UCSD-AML1 (cell line): Measurements from ENCODE around the gene MRPL48.
A peak's percentile ranks its signal among the peaks of the same experiment; 100 is the strongest.
"Not testable (repeated sequence)": the region's sequence is repeated elsewhere in the genome, so short reads cannot be mapped to it uniquely, and the experiment has no call there.

ENCODE experiments used
- DNase-seq: peaks from one replicate; lab custom pipeline; 2025; ENCODE audit not compliant: unreplicated experiment; lab: John Stamatoyannopoulos, UW

The MRPL48 gene

DNA sequence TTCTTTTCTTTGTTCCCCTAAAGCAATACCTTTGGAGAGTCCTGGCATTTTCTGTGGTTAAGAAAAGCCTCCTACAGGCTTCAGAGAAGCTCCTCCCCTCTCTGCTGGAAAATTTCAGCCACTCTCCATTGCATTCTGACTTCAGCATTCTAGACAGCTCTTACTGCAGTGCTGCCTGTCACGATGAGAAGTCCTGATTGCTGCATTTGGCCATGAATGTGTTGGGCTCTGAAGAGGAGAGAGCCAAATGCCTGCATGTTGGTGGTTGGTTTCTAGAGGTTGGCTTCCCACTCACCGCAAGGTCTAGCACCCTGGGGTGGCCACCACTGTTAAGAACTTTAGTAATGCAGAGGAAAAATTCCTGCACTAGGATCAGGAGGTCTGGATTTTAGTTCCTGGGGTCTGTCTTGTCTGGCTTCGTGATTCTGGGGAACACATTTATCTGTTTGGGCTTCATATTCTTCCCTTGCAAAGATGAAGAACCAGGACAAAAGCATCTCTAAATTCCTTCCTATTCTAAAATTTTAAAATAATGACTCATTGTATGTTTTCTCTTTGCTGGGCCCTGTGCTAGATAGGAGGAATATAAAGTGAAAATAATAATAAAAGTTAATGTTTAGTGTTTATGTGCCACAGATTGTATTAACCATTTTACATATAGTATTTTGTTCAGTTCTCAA is 50.9 kb downstream of the MRPL48 start:
- no peak for DNase-seq

DNA sequence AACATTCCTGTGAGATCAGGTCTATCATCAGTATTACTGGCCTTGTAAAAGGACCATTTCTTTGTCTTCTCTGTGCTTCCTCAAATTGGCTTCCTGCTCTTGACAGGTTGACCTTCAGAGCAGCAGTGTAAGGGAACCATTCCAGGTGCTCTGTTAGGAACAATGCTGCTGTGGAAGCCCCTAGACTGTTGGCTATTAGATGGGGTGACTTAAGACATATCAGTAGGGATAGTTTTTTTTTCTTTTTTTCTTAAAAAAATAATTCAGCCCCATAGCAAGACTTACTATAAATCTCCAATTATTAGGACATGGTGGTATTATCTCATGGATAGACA is 51.4 kb downstream of the MRPL48 start:
- DNase-seq = no peak

DNA sequence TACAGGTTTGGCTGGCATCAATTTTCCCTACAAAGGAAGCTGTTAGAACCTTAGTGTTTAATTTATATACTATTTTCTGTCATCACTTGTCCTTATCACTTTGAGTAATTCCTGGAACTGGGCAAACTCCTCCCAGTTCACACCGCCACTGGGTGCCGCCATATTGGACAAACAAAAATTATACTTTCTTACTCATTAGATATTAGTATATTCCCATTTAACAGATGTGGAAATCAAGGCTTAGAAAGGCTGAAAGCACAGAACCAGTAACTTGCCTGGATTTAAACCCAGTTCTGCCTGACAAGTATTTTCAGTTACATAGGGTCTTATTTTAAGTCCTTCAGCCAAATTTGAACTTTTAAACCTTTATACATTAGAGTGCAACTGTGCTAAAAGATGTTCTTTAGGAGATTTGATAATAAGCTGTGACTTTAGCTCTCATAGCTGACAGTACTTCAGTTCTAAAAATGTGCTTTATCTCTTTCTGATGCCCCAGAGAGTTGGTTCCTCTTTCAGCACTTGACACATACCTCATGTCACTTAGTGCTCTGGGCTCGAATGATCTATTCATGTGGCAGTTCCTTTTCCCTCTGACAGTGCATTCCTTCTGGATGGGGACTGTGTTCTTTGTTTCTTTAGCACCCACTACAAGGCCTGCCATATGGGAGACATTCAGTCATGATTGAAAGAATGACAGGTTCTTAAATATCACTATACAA is 63.5 kb downstream of the MRPL48 start:
- no peak for DNase-seq

DNA sequence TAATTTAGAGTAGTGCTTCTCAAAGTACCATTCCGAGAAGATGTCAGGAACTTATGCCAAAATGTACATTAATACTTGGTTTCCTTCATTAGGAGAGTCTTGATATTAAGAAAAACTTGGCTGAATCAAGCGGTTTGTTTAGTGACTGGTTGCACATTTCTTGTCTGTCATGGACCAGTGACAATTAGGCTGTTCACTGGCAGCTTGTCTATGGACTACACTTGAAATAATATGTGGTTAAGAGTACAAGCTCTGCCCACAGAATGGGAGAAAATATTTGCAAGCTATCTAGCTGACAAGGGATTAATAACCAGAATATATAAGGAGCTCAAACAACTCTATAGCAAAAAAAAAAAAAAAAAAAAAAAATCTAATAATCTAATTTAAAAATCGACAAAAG is 64.4 kb downstream of the MRPL48 start:
- DNase-seq = no peak

DNA sequence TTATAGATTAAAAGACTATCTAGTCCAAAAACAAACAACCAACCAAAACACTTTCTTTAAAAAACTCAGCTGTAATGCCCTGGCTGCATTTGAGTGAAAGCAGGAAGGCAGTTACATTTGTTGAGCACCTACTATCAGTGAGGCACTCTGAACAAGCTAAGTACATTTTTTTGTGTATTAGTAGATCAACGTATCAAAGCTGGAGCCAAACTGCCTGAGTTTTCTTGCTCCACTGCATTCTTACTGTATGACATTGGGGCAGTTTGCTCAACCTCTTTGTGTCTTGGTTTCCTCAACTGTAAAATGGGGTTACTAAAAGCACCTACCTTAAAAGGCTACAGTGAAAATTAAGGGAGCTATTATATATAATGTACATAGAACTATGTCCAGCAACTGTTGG is 67.0 kb downstream of the MRPL48 start:
- DNase-seq = no peak

DNA sequence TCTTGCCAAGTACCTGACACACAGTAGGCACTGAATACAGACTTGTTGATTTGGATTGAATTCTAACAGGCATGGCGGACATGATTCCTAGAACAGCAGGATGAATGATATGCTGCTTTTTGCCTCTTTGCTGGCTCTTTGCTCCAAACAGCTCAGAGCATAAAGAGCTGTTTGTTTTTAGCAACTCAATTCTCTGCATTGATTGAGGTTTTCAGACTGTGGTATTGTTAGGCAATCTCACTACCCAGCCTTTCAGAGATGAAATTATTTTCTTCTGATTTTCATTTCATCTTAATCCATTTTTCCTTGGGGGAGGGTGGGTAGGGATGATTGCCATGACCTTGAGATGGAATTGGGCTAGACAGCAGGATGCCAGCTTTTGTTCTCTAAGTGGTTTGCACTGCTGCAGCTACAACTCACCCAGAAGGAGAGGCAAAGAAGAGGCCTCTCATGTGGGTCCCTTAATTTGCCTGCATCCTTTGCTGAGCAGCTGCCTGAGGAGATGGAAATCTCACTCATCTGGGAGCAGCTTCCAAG is 68.4 kb downstream of the MRPL48 start:
- DNase-seq = no peak

DNA sequence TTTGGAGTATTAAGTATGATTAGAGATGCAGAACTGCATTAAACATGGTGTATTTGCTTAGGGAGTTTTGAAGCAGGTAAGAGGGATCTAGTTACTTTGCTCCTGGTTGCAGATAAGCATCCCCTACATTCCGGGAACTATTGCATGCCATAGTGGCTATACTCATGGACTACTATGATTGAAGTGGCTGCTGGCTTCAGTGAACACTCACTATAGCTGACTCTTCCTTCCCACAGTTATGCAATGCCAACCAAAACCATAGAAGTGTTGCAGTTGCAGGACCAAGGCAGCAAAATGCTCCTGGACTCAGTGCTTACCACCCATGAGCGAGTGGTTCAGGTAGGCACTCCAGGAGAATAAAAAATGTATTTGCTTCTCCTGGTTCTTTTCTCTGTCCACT is 72.0 kb downstream of the MRPL48 start:
- DNase-seq = no peak

DNA sequence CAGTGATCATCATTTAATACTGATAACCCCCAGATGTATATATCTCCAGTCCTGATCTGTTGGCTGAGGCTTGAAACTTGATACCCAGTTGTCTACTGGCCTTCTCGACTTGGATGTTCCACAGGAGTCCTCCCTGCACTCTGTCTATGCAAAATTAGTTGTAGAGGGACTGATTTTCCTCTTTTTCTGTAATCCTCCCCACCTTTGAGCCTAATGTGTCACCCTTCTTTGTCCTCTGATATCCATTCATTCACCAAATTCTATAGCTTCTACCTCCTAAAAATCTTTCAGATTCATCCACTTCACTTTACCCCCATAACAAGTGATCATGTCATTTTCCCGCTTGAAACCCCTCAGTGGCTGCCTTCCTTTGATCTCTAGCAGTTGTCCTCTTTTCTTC is 72.5 kb downstream of the MRPL48 start:
- no peak for DNase-seq

DNA sequence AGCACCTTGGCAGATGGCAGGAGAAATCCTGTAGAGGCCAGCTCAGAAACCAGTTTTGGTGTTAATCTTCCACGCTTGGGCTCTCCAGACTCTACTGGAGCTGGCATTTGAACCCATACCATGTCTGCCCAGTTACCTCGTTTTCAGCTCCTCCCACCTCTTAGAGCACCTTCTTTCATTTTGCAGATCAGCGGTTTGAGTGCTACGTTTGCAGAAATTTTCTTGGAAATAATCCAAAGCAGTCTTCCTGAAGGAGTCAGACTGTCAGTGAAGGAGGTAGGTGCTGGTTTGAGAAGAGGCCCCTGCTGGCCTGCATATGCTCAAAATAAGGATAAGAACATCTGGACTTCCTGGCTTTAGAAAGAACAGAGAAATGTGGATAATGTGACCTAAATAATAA is 75.3 kb downstream of the MRPL48 start:
- no peak for DNase-seq

DNA sequence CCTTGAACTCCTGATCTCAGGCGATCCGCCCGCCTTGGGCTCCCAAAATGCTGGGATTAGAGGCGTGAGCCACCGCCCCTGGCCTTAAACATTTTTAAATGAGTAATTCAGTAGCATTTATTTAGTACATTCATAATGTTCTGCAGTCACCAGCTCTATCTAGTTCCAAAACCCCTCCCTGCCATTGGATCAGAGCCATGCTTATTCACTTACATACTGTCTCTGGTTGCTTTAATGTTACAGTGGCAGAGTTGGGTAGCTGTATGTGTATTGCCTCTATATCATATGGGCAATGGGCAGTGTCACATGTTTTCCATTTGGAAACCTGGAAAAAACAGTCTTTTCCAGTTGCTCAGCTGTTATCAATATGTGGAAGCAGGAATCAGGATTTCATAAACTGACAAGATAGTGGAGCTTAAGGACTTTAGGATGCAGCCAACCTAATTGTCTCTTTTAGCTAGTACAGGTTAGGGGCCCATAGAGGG is 78.5 kb downstream of the MRPL48 start:
- no peak for DNase-seq

DNA sequence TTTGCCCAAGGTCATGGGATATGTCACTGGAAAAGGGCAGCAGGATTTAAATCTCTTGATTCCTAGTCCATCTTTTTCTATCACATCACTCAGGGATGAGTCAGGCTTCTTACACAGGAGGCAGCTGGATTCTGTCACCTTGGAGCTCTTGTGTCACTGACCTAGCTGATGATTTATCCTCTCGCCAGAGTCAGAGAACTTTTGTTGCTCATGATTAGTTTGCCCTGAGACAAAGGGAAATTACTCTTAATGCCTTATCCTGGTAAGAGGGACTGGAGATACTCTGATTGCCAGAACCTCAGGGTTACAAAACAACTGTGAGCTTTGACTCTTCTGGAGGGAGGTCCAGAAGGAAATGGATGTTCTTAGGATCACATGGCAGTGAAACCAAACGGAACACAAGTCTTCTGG is 78.9 kb downstream of the MRPL48 start:
- no peak for DNase-seq

DNA sequence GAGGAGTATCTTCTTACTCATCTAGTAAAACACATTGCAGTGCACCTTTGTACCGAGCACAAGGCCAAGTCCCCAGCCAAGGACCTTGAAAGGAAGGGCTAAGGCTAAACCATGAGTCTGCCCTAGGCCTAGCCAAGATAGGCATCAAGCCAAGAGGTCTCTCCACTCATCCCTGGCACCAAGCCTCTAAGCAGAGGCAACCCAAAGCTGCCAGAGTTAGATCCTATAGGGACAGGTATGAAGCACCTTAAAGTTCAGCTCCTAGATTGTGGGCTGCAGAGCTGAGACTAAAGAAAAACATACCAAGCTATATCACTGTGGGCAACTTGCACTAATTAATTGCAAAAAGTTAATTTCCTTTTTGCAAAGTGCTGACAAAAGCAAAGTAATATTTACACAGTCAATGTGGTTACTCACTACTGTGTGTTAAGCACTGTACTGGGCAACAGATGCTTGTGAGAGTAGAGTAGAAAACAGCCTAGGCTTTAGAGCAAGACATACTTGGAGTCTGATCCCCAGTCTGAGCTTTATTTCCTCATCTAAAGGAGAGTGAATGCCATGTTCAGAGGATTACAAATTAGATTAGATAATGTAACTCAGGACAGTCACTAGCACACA is 81.8 kb downstream of the MRPL48 start:
- no peak for DNase-seq

DNA sequence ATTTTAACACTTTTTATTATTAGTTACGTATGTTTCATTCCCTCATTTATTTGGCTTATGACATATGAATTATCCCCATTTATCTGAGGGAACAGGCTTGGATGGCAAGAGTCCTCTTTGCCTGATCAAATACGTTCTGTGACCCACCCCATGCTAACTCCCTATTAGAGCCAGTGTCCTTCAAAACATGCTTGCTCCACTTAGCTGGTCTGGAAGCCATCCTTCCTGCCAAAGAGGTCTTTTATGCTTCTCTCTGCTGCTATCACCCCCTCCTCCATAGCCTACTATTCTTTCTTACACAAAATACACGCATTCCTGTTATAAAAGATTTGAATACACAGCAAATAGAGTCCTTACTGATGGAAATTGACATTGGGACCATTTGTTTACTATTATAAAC is 82.6 kb downstream of the MRPL48 start:
- no peak for DNase-seq

DNA sequence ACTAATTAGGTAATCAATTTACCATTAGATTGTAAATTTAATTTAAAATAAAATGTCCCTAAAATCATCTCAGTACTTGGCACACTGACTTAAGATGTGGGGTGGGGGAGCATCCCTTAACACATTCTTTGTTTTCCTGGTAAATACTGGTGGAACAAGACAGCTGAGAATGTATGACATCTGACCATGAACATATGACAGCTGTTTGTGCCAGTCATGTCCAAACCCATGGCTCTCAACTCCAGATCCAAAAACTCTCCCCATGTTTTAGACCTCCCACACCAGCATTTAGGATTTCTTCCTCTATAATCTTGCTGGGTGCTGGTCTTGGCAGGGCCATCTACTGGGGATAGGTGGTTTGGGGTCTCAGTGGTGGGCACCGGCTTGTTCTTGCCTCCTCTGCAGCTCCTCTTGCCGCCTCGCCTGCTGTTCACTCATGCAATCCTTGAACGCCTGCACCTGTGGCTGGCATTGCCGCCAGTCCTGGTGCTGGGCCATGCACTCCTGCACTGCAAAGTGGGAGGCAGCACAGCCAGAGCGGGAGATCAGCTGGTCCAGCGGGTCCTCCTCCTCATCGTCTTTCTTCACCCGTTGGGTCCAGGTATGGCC is 85.2 kb downstream of the MRPL48 start:
- DNase-seq = no peak

DNA sequence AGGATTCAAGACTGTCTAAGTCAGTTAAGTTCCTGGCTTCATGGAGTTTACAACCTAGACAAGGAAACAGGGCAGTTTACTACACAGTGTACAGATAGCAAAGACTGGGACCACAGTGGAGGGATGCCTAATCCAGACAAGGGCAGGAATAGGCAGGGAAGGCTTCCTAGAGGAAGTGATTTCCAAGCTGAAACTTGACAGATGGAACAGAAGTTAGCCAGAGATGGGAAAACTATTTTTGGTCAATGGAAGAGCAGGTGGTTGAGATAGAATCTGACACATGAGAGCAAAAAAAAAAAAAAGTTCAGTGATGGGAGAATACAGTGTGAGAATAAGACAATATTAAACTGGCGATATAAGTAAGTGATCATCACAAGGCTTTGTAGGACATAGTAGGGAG is 87.7 kb downstream of the MRPL48 start:
- DNase-seq = no peak

DNA sequence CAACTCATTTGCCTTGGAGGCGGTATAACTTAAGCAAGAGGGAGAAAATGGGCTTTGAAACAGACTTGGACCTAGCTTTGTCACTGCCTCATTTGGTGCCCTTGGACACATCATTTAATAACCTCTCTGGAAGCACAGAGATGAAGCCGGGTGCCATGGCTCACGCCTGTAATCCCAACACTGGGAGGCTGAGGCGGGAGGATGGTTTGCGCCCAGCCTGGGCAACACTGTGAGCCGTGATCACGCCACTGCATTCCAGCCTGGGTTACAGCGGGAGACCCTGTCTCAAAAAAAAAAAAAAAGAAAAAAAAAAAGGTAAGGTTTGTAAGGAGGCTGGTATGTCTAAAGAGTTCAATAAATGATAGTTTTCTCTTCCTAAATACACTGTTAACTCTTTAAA is 88.2 kb downstream of the MRPL48 start:
- DNase-seq = no peak

DNA sequence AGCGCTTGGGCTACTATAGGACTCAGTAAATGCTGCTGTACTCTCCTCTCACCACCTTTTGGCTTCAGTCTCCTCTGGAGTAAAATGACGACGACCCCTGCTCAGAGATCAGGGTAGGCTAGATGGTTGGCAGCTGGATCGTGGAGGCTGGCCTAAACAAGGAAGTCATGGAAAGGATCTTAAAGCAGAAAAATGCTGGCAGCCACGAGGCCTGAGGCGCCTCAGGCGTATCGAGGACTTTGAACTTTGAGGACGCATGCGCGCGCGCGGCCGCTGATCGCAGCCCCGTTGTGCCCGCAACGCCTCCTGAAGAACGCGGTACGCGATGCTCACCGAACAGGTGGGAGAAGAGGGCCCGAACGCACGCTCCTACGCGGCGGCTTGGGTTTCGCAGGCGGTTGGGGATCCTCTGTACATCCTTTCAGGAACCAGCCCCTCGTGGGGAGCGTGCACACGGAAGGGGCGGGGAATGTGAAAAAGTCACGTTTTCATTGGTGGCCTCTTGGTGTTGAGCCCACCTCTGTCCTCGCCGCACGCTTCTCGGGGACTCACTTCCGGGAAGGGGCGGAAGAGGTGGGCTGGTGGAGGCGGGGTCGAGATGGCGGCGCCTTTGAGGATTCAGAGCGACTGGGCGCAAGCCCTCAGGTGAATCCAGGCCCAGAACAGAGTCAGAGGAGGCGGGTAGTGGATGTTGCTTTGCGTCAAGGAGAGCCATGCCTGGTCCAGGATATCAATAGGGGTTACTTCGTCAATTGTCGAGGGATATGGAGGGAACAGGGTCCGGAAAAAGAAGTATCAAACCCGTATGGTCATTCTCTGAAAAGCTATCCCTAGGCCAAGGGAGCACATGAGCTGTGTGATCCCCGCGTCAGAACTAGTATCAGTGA is 89.0 kb downstream of the MRPL48 start, which contains the start of the genes COA4 and PAAF1:
Gene COA4 (minus strand): TSS at position 423 of the 887 bp plus-strand sequence. CDS start 3,468 bp downstream, outside the sequence.
Gene PAAF1 (plus strand): TSS at position 576 of the 887 bp plus-strand sequence. CDS start 23 bp downstream, at position 599.
- DNase-seq = peak; percentile 95

DNA sequence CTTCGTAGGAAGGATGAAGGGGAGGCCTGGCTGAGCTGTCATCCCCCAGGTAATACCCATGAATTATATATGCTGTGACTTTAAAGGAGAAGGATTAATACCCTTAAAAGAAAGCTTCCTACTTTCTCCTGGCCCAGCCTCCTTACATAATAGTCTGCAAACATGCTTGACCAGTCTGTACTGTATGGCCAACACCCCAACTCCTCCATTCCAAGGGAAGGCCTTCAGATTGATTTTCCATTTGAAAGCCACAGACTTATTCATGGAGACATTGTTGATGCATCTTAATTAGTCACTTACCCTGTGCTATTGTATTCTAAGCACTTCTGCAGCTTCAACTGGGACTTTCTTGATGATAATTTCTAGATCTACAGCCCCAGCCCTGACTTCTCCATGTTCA is 91.1 kb downstream of the MRPL48 start:
- DNase-seq = no peak

DNA sequence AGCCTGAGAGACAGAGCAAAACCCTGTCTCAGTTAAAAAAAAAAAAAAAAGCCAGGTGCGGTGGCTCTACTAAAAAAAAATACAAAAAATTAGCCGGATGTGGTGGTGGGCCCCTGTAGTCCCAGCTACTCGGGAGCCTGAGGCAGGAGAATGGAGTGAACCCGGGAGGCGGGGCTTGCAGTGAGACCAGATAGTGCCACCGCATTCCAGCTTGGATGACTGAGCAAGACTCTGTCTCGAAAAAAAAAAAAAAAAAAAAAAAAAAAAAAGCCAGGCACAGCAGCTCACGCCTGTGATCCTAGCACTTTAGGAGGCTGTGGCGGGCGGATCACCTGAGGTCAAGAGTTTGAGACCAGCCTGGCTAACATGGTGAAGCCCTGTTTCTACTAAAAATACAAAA is 92.8 kb downstream of the MRPL48 start:
- not testable (repeated sequence) for DNase-seq

DNA sequence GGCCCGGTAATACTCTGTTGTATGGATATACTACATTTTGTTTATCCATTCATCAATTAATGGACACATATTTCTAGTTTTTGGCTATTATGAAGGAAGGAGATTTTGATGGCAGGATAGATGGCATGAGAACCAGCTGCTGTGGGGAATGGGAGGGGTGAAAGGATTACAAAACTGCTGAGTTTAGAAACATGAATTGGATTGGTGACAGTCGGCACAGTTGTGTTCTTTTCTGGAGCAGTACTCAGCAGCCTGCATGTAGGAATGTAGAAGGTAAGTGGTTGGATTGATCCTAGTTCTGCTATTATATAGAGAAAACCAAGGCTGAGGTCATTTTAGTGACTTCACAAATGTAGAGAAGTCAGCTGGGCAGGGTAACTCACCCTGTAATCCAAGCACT is 96.2 kb downstream of the MRPL48 start:
- DNase-seq = no peak
